GM21447 (cell line): Measurements from ENCODE around the gene CAMK1.

Source experiments
- ATAC-seq: cut with Tn5 transposase; IDR thresholded peaks from one replicate; pipeline ENCODE4 v1.9.1; 2021; ENCODE audit not compliant: unreplicated experiment

Gene CAMK1

DNA sequence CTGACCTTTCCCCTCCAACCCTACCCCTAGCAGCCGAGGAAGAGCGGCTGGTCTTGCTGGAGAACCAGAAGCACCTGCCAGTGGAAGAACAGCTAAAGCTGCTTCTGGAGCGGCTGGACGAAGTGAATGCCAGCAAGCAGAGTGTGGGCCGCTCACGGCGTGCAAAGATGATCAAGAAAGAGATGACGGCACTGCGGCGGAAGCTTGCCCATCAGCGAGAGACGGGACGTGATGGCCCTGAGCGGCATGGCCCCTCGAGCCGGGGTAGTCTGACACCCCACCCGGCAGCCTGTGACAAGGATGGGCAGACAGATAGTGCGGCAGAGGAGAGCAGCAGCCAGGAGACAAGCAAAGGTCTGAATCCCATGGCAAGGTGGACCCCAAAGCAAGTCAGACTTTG lies 26.2 kb downstream of the CAMK1 start:
- no peak for ATAC-seq

DNA sequence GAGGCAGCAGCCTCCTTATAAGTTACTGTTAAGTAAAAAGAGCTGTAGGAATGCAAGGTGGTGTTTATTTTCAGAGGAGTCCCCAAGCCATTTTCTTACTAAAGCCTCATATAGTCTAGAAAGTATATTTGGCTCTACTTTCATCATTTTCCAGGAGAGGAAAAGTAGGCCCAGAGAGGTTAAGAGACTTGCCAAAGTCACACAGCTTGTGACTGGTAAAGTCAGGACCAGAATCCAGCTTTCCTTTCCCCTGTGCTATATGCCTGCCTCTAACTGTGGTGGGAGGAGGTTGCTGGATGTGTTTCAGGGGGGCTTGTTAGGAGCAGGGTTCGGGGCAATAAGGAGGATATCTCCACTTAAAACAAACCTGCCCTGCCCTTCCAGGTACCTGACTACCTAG lies 27.2 kb downstream of the CAMK1 start:
- ATAC-seq = no peak

DNA sequence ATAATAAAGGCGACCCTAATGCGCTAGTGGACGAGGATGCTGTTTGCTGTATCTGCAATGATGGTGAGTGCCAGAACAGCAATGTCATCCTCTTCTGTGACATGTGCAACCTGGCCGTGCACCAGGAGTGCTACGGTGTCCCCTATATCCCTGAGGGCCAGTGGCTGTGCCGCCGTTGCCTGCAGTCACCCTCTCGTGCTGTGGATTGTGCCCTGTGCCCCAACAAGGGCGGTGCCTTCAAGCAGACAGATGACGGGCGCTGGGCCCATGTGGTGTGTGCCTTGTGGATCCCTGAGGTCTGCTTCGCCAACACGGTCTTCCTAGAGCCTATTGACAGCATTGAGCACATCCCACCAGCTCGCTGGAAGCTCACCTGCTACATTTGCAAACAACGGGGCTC lies 30.6 kb downstream of the CAMK1 start:
- ATAC-seq = no peak

DNA sequence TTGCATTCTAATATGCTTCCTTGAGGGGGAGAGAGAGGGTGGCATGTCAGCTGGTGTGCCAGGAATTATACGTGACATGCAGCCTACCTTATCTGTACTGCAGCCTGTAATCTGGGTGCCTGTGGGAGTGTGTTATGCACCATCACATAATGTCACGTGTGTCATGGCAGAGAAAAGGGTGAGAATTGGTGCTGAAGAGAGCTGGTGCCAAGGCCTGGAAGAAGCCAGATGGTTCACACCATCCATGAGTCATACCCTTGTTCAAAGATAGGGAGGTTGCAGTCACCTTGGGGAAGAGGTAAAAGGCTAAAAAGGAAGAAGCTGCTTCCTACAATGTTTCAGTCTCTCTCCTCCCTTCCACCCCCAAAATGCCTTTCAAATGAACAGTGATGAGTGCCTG lies 32.9 kb downstream of the CAMK1 start:
- ATAC-seq = no peak

DNA sequence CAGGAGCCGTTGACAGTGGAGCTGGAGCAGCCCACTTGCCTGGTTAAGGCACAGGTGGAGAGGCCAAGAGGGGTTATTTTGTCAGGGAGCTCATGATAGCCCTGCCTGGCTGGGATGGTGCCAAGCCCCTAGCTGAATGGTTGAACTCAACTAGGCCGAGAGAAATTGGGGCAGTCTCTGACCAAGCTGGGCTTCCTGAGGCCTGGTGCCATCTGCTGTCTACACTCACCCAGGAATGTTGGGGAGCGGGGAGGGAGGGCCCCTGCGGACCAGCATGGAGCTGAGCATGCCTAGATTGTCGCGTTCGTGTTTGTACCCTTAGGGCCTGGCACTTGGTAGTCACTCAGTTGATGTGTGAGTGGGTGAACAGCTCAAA lies 37.0 kb downstream of the CAMK1 start:
- ATAC-seq = no peak

DNA sequence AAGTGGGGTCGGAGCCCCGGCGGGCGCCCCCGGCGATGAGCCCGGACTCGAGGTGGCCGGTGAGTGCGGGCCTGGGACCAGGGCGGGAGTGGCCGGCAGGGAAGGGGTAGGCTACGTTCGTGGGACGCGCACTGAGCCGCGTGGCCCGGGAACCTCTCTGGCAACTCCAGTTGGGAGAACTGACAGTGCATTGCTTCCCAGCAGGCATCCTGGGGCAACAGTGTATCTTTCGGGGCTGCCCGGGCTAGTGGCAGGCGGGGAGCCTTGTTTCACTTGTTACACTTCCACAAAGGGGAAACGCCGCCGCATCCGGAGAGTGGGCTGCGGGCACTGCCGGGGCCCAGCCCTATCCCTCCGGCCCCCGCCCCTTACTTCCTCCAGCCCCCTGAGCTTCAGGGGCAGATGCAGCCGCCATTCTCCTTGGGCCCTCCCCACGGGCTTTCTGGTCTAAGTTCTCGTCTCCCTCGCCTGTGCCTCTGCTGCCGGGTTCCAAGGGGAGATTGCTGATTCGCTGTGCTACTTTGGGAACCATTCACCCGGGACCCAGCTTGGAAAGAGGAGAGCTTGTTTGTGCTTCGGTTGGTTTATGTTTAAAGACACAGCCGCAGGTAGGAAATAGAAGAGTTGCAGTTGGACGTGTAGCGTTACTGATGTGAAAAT lies 37.5 kb downstream of the CAMK1 start:
- no peak for ATAC-seq

DNA sequence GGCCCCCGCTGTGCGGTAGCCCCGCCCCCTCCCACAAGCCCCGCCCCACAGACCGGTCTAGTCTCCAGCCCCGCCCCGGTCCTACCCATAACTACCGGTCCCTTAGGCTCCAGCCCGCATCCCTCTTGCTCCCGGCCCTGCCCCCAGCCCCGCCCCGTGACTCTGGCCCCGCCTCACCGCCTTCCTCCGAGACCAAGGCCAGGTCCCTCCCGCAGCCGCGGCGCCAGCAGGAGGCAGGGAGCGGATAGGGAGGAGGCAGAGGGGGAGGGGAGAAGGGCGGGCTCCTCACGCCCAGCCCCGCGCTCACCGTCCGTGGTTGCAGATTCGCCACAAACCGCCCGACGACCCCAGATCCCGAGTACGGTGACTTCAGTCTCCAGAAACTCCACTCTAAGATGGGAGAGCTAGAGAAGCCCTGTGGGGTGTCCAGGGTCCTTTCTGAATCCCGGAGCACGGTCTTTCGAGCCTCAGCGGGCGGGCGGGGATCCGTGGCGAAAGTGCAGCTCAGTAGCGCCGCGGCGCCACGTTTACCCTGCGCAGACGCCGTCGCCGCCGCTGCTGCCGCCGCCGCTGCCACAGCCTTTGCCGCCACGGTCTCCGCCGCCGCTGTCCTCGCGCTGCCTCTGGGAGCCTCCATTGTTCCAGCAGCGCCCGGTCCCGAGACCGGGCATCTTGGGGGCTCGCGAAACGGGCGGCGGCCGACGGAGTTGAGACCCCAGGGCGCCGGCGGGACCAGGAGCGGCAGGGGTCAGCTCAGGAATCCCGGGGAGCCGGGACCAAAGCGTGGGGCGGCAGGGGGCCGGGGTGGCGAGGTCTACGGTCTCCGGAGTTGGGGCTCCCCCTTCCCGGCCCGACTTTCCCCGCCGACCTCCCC lies 38.3 kb downstream of the CAMK1 start, which contains the start of gene BRPF1:
BRPF1 (plus strand) TSS at position 530 of the 874 bp plus-strand sequence. CDS start 2,406 bp downstream, outside the sequence.
- ATAC-seq = peak; percentile 92

DNA sequence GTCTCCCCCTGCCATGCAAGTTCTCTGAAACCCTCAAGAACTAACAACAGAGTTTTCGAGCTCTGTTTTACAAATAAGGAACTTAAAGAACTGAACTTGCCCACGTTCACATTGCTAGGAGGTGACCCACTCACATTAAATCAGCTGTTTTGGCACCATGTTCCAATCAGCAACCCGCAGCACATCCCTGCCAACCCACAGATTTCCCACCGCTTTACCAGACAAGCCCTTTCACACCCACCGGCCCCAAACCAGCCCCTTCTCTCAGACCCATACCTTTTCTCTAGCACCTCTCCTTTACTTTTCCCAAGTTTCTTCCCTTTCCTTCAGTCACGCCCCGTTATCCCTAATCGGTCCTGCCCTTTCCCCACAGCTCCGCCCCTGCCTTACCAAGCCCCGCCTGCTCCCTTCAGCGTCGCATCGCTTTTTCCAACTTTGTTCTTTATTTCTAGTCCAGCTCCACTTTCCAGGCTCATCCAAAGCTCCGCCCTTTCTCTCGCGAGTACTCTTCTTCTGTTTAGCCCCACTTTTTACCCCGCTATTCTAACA lies 39.0 kb downstream of the CAMK1 start:
- ATAC-seq = peak; percentile 43

DNA sequence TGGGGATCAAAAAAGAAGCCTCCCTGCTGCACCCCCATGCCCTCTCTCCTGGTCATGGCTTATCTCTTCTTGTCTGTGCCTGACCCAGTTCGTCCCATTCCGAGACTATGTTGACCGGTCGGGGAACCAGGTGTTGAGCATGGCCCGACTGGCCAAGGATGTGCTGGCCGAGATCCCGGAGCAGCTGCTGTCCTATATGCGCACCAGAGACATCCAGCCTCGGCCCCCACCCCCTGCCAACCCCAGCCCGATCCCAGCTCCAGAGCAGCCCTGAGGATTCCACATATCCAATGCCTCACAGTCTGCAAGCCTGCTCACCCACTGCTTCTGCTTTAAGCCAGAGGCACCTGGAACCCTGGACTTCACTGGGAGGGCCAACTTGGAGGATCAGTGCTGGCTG lies 40.3 kb downstream of the CAMK1 start:
- no peak for ATAC-seq

DNA sequence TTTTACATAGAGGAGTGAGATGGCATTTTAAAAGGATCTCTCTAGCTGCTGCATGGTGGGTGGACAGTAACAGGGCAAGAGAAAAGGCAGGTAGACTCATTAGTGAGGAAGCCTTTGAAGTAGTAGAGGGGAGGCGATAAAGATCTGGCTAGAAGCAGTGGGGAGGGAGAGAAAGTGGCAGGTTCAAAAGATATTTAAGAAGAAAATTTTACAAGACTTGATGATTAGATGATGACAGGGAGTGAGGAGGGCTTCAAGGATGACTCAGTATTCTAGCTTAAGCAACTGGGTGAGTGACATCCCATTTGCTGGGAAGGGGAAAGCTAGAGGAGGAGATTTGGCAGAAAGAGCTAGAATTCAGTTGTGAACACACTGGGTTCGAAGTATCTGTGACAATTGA lies 42.0 kb downstream of the CAMK1 start:
- ATAC-seq = no peak

DNA sequence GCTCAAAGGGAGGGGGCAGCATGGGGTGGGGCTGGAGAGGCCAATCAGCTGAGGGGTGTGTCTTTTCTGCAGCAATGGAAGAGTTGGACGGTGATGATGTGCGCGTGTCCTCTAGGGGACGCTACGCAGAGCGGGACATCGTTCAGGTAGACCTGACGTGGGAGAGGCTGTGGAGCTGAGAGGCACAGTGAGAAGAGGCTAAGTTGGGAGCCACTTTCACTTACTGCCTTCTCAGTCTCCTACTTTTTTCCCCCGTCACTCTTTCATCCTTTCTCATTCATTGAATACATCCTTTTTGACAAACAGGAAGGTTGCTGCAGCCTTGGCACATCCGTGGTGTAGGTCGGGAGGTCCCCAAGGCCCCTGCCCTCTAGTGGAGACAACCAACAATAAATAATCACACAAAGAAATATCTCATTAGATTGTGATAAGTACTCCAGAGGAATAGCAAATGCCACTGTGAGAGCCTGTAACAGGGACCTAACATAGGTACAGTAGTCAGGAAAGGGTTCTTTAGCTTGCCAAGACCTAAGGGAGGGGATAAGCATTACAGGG lies 42.6 kb downstream of the CAMK1 start:
- no peak for ATAC-seq

DNA sequence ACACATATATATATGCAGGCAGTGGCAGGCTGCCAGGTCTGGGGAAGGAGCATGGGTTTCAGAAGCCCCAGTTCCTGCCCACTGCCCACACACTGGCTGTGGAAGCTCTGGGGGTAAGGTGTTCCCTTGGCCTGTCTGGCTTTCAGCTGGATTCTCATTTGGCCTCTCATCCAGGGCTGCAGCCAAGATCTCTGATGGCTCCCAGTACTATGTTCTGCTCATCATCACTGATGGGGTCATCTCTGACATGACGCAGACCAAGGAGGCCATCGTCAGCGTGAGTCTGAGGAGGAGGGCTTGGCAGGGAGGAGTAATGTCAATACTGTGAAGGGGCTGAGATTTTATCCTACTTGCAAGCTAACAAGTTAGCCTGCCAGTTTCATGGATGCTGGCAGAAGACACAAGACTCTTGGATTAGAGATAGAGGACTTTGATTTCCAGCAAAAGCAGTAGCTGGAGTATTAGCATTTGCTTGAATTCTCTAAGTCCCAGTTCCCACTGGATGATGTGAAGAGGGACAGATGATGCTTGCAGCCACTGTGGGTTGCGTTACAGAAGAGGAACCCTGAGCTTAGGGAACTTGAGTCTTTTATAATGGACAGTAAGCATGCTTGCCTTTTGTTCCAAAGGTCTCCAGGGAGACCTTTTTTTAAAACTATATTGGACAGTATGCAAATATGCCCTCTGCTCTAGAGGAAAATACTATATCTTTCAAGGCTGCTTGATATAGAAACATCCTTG lies 43.8 kb downstream of the CAMK1 start:
- ATAC-seq = no peak

DNA sequence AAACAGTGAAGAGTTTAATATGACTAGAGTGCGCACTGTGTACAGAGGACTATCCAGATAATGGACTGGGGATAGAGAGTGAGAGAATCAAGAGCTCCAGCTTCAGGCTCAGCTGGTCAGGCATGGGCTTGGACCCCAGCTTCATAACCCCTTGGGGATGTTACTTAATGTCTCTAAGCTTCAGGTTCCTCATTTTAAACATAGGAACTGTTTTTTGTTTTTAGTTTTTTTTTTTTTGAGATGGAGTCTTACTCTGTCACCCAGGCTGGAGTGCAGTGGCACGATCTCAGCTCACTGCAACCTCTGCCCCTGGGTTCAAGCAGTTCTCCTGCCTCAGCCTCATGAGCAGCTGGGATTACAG lies 48.1 kb downstream of the CAMK1 start:
- no peak for ATAC-seq

DNA sequence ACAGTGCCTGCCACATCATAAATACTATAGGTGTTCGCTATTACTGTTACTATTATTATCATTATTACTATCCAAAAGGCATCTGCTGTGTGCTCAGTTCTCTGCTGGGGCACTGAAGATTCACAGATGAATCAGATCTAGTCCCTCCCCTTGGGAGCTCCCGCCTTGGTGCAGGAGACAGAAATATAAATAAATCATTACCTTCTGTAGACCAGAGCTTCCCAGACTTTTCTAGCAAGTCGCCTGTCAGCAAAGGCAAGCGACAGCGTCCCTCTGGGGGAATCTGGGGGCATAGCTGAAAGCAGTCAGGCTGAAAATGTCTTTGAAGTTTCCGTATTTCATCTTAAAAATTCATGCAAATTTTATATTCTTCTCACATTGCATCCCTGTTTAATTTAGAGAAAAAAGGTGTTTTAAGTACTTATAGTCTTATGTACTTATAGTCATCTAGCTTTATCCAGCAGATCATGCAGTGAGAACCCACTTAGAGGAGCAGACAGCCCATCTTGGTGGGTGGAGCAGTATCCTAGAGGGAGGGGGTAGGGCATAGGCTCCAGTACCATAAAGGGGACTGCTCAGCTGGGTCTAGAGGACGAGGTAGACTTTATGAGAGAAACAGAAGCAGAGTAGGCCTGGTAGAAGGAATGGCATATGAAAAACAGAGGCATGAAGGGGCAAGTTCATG lies 48.6 kb downstream of the CAMK1 start:
- ATAC-seq = no peak

DNA sequence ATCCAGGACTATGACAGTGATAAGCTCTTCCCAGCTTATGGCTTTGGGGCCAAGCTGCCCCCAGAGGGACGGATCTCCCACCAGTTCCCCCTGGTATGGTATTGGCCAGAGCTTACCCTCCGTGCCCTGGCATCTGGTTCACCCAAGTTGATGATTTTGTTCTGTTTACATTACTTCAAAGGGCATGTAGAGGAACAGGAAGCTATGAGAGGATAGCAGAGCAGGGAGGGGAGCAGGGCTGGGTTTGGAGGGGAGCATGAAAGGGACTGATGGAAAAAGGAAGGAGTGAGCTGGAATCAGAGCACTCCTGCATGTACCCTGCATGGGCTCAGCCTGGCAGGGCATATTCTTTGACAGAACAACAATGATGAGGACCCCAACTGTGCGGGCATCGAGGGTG lies 51.6 kb downstream of the CAMK1 start:
- ATAC-seq = no peak

DNA sequence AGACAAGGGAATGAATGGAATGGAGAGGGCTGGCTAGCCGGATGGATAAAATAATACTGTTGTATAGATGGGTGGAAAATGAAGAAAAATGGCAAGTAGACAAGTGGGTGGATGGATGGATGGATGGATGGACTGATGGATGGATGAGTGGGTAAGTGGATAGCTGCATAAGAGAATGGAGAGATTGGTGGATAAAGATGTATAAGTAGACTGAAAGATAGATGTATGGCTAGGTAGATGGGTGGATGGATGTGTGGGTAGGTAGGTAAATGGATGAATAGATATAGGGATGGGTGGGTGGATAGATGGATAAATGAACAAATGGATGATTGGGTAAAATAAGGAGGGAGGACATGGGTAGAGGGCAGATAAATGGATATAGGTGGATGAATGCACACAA lies 52.2 kb downstream of the CAMK1 start:
- ATAC-seq = no peak

DNA sequence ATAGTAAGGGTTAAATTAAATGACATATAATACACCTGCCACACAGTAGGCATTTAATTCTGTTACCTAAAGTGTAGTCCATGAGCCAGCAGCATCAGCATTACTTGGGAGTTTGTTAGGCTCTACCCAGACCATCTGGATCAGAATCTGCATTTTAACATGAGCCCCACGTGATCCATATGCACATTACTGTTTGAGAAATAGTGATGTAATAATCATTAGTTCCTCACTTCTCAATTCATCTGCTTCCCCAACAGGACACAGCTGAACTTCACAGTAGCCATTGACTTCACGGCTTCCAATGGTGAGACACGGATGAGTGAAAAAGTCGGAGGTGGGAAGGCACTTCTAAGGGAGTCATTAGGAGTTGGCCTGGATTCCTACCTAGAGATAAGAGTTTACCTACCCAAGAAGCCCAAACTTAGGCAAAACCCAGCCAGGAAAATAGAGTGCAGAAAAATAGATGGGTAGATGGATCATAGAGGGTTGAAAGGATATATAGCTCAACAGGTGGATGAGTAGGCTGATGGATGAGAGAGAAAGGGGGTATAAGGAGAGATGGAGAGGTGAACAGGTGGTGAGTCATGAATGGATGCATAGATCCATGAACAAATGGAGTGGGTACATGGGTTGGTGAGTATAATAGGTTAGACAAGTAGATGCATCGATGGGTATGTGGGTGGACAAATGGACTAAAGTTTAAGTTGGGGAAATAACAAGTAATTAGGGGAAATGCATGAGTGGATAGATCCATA lies 52.8 kb downstream of the CAMK1 start:
- ATAC-seq = no peak

DNA sequence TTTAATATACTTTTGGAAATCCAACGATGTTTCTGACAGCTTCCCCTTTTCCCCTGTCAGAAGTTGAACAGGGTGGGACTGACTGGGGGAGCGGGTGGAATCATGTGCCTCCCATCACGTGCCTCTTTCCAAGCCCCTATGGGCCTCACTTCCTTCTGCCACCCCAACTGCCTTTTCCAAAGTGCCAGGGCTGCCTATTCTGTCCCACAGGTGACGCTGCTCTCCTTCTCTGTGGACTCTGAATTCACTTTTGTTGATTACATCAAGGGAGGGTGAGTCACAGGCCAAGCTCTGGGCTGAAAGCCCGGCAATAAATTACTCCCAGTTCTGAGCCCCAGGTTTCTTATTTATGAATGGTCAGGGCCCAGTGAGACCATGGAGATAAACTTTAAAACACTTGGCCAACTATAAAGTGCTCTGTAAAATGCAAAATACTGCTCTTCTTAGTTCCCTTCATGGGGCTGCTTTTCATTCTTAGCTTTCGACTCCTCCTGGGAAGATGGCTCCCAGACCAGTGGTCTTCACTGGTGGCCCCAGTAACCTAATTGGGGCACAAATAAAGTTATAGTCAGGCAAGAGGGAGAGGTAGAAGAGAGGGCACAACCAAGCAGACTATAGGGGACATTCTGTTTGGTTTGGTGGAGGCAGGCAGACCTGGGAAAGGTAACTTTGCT lies 53.8 kb downstream of the CAMK1 start:
- no peak for ATAC-seq

DNA sequence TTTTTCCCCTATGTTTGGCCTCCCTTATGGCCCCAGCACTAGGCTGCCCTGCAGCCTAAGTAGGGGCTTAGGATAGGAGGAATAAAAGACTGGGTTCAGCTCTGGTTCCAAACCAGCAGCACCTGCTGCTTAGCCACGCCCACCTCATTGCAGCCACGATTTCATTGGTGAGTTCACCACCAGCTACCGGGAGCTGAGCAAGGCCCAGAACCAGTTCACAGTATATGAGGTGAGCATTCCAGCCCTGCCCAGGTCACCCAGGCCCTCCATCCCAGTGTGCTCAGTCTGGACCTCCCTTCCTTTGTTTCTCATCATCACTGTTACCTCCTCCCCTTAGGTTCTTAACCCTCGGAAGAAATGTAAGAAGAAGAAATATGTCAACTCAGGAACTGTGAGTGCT lies 54.6 kb downstream of the CAMK1 start:
- no peak for ATAC-seq
